NCI-H128 (cell line): ENCODE data around the gene C1orf50.
"Not testable (repeated sequence)": the region's sequence is repeated elsewhere in the genome, so short reads cannot be mapped to it uniquely, and the experiment has no call there.

Experiments used
- DNase-seq: peaks from one replicate; lab custom pipeline; 2025; ENCODE audit not compliant: unreplicated experiment; lab: John Stamatoyannopoulos, UW

Gene C1orf50

DNA sequence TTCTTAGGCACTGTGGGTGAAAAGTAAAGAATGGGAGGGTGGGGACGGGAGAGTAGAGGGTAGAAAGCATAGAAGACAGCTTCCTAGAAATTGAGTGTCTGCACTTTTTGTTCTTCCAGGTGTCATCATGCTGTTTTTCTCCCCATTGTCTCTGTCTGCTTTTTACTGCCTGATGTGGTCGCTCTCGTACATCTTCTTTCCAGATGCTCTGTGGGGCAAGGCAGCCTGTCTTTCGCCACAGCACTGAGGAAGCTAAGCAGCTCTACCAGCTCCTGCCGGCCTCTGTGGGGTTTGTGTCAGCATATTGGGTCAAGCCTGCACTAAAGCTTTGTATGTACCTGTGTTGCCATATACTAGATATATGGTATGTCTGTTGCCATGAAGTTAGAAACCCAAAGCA, 30.9 kb downstream of the C1orf50 start:
- no peak for DNase-seq

DNA sequence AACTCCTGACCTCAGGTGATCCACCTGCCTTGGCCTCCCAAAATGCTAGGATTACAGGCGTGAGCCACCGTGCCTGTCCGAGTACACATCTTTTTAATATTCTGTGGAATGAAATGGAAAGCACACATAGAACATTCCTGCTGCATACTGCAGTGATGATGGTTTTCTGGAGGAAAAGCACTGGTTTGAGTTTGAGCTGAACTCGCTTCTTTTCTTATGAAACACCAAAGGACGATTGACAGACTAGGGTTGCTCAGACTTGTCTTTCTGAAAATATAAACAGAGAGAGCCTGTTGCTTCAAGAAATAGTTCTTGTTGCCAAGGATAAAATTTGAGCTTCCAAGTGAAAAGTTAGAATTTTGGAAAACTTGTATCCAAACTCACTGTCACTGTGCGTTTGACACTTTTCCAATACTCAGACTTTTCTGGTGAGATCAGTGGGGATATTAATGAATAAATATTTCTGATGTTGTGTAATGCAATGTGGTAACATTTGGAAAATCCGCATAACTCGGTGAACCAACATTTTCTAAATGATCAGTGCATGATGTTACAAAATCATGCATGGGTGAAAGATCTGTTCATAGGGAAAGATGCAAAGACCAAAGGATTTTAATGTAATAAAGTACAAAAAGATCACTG, 34.9 kb downstream of the C1orf50 start:
- DNase-seq, result no peak

- no peak for DNase-seq
These were observed 39.1 kb downstream of the C1orf50 start for GRCh38 chr1:42806171-42806570.

DNA sequence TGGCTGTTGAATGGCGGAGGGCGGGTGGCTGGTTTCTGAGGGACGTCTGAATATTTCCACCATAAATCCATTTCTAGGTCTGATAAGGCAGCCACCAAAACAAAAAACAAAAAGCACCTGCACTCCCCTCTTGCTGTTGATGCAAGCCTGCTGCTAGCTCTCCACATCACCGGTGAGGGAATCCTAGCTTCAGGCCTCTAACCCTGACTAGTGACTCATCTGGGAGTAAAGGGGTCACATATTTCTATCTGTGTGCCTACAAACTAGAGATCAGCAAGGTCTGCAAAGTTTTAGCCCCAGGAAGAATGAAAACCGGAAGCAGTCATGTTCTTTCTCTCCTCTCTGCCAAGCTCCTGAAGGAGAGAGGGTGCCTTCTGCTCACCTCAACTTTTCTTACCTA, 39.5 kb downstream of the C1orf50 start:
- DNase-seq, result no peak

GRCh38 chr1:42807056-42807668, 40.1 kb downstream of the C1orf50 start:
- DNase-seq, result no peak

GRCh38 chr1:42814815-42815214, 47.8 kb downstream of the C1orf50 start:
- not testable (repeated sequence) for DNase-seq

DNA sequence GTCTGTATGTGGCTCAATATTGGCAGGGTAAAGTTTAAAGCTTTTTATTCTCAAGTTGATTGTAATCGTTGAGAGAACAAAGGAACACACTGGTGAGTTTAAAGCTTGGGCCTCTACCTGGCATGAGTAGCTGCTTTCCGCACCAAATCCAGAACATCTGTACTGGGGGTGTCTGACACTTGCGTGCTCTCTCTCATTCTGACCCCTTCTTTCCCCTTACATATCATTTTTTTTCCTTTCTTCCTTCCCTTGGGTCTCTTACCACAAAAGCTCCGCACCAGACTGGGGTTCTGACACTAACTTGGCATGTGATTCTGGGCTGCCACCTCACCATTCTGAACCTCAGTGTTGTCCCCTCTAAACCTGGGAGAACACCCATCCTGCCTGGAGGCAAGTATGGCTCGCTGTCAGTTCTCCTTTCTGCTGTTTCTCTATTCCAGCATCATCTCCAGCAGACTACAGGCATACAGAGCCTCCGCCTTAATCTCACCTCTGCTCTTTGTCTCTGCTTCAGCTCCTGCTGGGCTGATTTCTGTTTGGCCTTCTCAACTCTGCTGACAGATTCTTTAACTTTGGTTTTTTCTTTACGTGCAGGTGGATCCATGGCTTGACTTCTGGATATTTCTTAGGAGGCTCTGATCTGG, 49.0 kb downstream of the C1orf50 start:
- no peak for DNase-seq

DNA sequence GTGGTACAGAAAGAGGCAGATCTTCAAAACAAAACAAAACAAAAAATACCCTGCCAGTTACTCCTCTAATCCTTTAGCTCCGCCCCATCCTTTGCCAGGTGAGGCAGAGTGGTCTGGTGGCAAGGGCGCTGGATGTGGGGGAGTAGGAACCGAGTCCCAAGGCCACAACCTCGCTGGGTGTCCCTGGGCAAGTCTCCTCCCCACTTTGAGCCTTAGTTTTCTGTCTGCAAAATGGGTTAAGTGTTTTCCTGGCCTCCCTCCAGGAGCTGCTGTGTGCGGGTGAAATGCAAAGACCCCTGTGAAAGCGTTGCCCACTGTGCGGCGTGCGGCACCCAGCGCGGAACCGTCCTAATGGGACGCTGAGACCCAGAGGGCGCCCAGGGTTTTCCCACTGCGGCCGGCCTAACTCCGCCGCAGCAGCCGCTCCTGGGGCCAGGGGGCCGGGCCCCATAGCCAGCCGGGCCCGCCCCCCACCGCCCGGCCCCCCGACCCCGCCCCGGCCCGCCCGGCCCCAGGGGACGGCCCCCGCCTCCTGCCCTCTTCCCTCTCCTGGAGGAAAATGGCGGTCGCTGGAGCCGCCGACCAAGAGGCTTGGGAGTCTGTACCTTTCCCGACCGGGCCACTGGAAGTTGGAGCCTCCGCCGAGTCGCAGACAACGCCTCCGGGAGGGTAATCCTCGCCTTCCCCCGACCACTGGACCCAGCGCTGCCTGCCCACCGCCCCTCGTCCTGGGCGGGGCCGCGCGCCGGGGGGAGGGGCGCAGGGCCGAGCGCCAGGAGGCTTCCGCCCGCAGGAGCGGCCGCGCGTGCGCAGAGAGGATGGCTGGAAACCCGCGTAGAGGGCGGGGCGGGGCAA, 49.8 kb downstream of the C1orf50 start, which contains the start of the genes ERMAP and SVBP:
ERMAP (plus strand) TSS at position 538 of the 855 bp plus-strand sequence. CDS start 13,327 bp downstream, outside the sequence.
SVBP (minus strand) TSS at position 813 of the 855 bp plus-strand sequence. CDS start 853 bp downstream, outside the sequence.
- peak; percentile 79 for DNase-seq

GRCh38 chr1:42817440-42817767, 50.4 kb downstream of the C1orf50 start:
- no peak for DNase-seq

DNA sequence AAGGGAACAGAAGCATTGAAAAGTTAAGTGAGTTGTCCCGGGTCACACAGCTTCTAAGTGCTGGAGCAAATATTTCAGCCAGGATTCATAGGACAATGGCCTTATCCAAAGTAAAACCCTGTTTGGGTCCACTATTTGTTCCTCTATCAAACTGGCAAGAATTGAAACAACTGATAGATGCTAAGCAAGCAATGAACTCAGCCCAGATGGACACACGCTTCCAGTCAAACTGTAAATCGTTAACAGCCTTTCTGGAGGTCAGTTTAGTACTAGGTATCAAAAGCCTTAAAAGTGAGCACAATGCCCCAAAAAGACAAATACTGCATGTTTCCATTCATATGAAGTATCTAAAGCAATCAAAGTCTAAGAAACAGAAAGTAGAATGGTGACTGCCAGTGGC, 50.9 kb downstream of the C1orf50 start:
- no peak for DNase-seq

- no peak for DNase-seq
These were observed 53.8 kb downstream of the C1orf50 start for GRCh38 chr1:42820813-42821212.

- no peak for DNase-seq
These were observed 54.6 kb downstream of the C1orf50 start for GRCh38 chr1:42821690-42822089.

- DNase-seq, result no peak
These were observed 55.8 kb downstream of the C1orf50 start for GRCh38 chr1:42822800-42823392.

DNA sequence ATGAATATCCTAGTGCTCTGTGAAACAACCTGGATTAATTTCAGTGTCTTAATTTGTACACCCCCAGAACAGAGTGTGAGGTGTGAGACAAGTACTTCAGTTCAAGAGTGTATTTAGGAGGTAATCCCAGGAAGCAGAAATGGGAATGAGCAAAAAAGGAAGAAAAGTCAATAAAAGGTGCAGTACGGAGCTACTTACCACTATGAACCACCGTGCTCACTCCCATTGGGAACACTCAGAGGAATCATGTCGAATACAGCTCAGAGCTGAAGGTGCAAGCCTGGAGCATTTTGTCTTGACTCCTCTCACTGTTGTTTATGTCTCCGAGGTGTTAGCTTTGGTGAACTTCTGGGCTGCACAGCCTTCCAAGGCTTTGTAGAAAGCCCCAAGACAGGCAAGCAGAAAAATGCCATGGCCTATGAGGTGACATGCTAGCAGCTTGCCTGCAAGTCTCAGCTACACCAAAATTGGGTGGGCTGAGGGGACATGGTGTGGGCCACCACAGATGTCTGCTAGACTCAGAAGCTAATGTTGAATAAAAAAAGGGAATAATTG, 57.5 kb downstream of the C1orf50 start:
- DNase-seq, result no peak

DNA sequence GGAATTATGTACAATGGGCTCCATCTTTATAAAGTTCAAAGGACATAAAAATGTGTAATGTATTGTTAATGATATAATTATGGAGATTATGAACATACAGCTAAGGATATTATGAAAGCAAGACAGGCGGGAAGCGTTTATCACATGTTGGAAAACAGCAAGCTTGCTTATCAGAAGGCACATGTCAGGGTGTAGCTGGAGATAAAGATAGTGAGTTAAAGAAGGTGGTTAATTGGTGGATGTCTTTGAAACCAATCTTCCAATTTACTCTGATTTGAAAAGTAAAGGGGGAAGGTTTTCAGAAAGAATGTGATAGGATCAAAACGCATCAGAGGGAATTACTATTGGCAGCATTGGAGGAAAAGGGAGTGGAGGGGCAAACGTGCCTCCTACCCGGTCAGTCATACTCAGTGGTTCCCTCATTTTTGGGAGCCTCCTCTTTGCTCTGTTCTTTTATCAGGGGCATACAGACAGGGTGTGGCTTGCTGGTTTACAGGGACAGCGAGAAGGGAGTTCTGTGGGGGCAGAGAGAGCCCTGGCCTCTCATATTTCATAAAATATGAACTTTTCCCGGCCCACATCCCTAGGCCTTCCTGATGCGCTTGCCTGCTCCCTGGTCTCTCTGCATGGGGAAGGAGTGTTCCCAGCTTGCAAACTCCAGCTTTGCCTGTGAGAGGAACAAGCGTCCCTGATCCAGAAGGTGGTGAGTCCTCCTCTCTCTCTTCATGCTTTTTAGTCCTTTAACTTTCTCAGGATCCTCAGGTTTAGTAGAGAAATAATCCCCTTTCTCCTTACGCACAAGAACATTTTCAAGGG, 58.2 kb downstream of the C1orf50 start:
- no peak for DNase-seq
